MM.1S (cell line): Measurements from ENCODE around the gene PPFIA2.

Experiments used
- CTCF ChIP-seq: fragments of 300-600 bp; sonication (generic); IDR thresholded peaks from 2 replicates; pipeline ENCODE4 v1.5.1; 2016; ENCODE audit warnings: antibody characterized with exemption, low read length, mixed read lengths
- EZH2 ChIP-seq: fragments of 300-600 bp; sonication (generic); optimal IDR thresholded peaks from 2 replicates; pipeline ENCODE3; 2017; ENCODE audit warnings: low read depth, mild to moderate bottlenecking, antibody characterized with exemption, low read length, mixed read lengths
- EZH2phosphoT487 ChIP-seq: fragments of 300-600 bp; sonication (generic); IDR thresholded peaks from 2 replicates; pipeline ENCODE4 v1.6.1; 2018; ENCODE audit warnings: antibody characterized with exemption, low read length

GRCh38 chr12:81530352-81530751 lies 228.8 kb downstream of the PPFIA2 start:
- TF ChIP-seq CTCF (no peak), EZH2phosphoT487 (no peak), EZH2 (no peak)
